HG03064 (cell line): ENCODE data around the gene TAC3.

Experiments used
- ATAC-seq: cut with Tn5 transposase; IDR thresholded peaks from one replicate; pipeline ENCODE4 v1.9.1; 2021; ENCODE audit warnings: low read depth; ENCODE audit not compliant: unreplicated experiment

TAC3 gene

GRCh38 chr12:57006809-57007475 lies 9.4 kb downstream of the TAC3 start:
- ATAC-seq, result peak; percentile 2

GRCh38 chr12:57005980-57006808 lies 10.1 kb downstream of the TAC3 start, which contains the start of gene ZBTB39:
ZBTB39 (minus strand) TSS chr12:57006546; CDS start chr12:57004917, 1,629 bp downstream.
- ATAC-seq, result peak; percentile 49

DNA sequence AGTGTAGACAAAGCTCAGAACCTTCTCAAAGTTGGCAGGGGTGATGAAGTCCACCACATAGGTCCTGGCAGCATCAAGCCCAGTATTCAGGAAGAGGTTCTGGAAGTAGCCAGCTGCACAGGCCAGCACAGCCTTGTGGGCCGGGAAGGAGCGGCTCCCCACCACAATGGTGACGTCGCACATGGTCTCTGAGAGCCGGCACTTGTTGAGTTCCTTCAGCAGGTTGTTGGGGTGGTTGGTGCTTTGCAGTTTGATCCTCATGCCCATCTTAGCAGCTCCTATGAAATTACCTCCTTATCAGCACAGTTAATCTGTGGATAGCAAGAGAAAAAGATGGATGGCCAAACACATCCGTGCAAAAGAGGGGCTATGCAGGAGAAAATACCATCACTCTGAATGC lies 11.7 kb downstream of the TAC3 start:
- ATAC-seq, result no peak

DNA sequence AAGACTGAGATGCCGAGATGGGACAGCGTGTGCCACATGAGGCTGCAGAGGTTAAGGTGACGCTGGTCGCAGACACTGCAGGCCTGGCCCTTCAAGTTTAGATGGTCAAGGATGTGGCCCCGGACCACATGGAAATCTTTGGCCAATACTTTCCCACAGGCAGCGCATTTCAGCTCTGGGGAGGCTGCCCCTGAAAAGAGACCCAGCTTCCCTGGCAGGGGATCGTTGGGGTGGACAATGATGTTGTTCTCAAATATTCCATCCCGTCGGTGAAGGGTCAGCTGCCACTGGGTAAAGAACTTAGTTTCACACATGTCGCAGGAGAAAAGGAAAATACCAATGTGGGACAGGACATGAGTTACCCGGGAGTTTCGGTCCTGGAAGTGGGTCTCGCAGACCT lies 12.9 kb downstream of the TAC3 start:
- no peak for ATAC-seq

GRCh38 chr12:57001448-57001906 lies 14.9 kb downstream of the TAC3 start:
- no peak for ATAC-seq

DNA sequence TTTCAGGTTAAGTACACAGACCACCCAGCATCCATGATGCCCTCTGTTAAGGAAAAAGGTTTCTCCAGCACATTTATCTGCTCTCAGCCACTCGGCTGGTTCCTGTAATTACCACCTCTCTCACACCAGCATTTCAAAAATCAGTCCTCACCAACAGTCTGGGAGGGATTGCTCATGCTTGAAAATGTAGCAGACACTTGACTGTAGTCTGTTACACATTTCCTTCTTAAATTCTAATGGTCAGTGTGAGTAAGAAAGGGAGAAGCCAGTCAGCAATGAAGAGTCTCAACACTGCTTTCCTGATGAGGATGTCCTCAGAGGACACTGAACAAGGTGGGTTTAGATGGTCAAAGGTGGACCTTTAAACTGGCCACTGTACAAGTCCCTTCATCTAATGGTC lies 15.9 kb downstream of the TAC3 start:
- no peak for ATAC-seq

GRCh38 chr12:56999456-56999855 lies 16.9 kb downstream of the TAC3 start:
- no peak for ATAC-seq

DNA sequence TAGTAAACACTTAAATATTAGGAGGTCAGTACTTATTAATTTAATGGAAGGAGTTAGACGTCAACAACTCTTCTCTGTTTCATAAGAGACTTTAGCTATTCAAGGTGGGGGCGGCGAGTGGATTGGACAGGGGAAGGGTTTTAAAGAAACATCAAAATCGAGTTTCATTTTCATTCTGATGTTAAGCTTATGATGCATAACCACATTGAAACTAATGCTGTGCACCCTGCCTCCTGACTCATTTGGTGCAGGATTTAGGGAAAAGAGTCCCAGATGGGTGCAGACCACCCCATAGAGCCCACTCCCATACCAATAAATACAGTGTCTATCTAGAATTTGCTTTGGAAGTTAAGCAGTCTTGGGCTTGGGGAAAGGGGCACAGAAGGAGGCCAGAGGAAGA lies 17.3 kb downstream of the TAC3 start:
- ATAC-seq, result peak; percentile 78

- no peak for ATAC-seq
These were observed 18.0 kb downstream of the TAC3 start for GRCh38 chr12:56998316-56998715.

DNA sequence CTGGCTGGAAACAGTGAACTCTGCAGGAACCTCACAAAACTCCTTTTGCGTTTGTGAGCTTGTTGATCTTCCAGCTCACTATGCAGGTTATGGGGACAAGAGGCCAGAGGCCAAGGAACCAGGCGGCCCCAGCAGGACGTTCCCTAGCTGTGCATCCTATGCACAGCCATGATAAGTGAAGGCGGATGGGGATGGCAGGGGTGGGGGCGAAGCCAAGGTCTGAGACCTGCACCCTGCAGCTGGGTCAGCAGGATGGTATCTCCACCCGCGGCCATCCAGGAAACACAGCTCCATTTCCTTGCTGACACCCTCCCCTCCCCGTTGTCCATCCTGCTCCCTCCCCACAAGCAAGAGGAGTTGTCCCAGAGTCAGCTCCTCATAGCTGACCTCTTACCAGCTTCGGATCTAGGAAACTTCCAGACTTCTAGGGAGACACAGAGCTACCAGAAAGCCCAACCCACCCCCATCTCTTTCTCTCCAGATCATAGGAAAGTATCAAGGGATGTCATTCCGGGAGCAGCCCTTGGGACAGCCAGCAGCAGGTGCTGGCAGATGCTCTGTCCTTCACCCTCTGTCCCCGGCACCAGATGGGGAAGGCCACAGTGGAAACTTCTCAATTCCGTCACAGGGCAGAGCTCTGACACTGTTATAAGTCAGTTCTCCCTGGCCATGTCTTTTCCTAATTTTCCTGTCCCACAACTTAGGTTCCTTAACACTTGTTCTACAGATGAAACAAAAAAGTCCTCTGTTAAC lies 19.4 kb downstream of the TAC3 start:
- ATAC-seq, result no peak

- ATAC-seq, result no peak
These were observed 20.3 kb downstream of the TAC3 start for GRCh38 chr12:56995930-56996496.

DNA sequence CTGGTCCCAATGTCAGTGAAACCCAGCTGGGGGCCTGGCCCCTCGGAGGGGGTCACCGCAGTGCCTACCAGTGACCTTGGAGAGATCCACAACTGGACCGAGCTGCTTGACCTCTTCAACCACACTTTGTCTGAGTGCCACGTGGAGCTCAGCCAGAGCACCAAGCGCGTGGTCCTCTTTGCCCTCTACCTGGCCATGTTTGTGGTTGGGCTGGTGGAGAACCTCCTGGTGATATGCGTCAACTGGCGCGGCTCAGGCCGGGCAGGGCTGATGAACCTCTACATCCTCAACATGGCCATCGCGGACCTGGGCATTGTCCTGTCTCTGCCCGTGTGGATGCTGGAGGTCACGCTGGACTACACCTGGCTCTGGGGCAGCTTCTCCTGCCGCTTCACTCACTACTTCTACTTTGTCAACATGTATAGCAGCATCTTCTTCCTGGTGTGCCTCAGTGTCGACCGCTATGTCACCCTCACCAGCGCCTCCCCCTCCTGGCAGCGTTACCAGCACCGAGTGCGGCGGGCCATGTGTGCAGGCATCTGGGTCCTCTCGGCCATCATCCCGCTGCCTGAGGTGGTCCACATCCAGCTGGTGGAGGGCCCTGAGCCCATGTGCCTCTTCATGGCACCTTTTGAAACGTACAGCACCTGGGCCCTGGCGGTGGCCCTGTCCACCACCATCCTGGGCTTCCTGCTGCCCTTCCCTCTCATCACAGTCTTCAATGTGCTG lies 21.0 kb downstream of the TAC3 start:
- no peak for ATAC-seq

GRCh38 chr12:56994231-56994746 lies 22.0 kb downstream of the TAC3 start:
- ATAC-seq, result no peak

DNA sequence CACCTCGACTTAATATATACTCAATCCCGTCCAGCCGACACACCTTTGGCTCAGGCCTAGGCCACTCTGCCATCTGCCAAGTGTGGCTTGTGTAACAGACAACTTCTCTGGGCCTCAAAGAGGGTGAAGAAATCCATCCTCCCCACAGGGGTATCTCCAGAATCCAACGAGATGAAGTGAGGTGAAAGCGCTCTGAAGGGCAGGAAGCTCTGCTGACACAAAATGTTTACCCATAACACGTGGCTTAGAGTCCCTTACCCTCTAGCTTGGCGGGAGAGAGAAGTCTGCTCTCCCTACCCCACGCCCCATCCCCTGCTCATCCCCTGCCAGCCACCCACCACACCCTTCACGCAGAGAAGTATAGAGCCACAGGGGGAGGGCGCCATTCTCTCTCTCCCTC lies 23.0 kb downstream of the TAC3 start:
- no peak for ATAC-seq

DNA sequence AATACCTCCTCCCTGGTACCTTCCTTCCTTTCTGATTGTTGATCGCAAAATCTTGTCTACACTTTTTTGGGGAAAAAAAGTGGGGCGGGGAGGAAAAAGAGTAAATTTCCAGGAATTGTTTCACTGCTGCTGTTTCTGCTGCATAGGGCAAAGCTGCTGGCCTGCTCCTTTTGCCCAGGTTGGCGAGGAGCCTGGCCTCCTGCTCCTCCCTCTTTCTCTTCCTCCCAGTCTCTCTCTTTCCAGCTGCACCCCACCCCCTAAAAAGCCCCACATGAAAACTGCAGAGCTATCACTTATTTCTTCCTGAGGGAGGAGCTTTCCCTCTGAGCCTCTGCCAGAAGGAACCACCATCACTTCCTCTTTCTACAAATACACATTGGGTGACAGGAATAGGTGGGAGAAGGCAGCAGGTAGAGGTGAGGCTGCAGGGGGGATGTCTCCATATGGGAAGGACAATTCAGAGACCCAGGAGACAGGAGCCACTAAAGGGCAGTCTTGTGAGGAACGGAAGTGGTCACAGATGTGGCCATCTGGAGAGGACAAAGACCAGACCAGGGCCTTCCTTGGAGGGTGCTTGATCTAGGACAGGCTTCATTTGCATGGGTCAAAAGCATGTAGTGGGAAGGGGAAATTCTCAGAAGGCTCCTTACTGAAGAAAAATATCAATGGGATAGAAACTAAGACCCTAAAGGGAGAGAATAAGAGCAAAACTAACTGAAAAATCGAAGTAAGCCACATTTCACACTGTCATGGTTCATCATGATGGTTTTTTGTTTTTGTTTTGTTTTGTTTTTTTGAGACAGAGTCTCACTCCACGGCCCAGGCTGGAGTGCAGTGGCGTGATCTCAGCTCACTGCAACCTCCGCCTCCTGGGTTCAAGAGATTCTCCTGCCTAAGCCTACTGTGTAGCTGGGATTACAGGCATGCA lies 24.7 kb downstream of the TAC3 start:
- no peak for ATAC-seq

DNA sequence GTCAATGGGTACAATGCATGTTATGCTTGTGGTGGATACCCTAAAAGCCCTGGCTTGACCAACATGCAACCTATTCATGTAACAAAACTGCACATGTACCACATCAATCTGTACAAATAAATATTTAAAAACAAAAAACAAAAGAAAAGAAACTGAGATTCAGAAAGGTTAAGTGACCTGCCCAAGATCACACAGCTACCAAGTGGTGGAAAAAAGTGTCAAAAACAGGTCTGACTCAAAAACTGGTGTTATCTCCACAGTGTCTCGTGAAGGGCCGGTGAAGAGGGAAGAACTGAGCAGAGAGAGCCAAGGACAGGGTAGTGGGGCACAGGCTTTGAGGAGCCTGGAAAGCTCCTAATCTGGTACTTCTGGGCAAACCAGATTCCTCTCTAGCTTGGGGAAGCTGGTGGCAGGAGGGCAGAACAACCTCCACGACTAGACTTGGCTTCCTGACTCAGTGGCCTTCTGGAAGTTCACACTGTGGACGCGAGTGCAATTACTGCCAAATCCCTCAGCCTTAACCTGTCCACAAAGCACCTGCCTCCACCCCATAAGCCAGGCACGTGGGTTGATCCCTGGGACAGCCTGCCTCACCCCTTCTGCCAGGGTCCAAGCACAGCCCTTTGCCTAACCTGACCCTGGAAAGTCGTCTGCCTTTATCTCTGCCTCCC lies 25.5 kb downstream of the TAC3 start:
- no peak for ATAC-seq

DNA sequence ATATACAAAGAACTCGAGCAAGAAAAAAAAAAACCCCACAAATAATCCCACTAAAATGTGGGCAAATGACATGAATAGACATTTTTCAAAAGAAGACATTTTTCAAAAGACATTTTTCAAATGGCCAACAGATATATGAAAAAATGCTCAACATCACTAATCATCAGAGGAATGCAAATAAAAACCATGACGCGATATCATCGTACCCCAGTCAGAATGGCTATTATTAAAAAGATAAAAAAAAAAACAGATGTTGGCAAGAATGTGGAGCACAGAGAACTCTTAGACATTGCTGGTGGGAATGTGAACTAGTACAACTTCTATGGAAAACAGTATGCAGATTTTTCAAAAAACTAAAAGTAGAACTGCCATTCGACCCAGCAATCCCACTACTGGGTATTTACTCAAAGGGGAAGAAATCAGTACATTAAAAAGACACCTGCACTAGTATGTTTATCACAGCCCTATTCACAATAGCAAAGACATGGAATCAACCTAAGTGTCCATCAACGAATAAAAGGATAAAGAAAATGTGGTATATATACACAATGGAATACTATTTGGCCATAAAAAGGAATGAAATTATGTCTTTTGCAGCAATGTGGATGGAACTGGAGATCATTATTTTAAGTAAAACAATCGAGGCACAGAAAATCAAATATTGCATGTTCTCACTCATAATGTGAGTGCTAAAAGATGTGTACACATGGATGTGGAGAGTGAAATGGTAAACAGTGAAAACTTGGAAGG lies 26.3 kb downstream of the TAC3 start:
- ATAC-seq, result no peak
